Esophagus squamous epithelium (tissue), 4 donors: Measurements from ENCODE around the gene RARB.

ENCODE experiments used
- POLR2A ChIP-seq, 4 donors: fragments of 450-650 bp; IDR thresholded peaks; one replicate each; pipeline ENCODE4 v1.6.1; 2017; ENCODE audit warnings: antibody characterized with exemption in 4 of 4, mild to moderate bottlenecking in 4 of 4, moderate library complexity in 3 of 4
- TF ChIP-seq, protein P1 (sequence below), 6 experiments: fragments of 450-650 bp in 4 of 6; fragments of 200-600 bp in 2 of 6; sonication (generic) in 2 of 6; IDR thresholded peaks; one replicate each; pipeline ENCODE4 v1.5.1; 2016 to 2019; ENCODE audit warnings: antibody characterized with exemption in 6 of 6, mild to moderate bottlenecking in 4 of 6, moderate library complexity in 4 of 6

DNA sequence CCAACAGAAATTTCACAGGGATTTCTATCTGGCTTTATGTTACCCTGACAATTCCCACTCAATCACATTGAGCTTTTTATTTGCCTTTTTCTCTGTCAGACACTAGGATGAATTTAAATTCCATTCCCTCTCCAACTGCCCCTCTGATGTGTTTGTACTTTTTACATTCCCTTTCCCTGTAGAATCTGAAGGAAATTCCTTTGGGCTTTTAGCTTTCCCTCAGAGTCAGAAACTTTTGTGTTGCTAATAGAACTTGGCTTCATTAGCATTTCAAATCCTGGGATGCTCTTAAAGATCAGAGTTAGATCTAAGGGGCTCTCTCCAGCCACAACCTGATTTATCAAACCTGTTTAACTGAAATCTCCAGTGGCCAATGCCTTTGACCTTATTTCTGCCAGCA lies 7.9 kb upstream of the RARB start:
- TF ChIP-seq, protein P1, sequence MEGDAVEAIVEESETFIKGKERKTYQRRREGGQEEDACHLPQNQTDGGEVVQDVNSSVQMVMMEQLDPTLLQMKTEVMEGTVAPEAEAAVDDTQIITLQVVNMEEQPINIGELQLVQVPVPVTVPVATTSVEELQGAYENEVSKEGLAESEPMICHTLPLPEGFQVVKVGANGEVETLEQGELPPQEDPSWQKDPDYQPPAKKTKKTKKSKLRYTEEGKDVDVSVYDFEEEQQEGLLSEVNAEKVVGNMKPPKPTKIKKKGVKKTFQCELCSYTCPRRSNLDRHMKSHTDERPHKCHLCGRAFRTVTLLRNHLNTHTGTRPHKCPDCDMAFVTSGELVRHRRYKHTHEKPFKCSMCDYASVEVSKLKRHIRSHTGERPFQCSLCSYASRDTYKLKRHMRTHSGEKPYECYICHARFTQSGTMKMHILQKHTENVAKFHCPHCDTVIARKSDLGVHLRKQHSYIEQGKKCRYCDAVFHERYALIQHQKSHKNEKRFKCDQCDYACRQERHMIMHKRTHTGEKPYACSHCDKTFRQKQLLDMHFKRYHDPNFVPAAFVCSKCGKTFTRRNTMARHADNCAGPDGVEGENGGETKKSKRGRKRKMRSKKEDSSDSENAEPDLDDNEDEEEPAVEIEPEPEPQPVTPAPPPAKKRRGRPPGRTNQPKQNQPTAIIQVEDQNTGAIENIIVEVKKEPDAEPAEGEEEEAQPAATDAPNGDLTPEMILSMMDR (IDR thresholded peaks at IDR 0.05), result no peak
- no peak for TF ChIP-seq POLR2A (IDR thresholded peaks at IDR 0.05)
